DMS53 (cell line): ENCODE measurements around the gene PPP6R1.
A peak's percentile ranks its signal among the peaks of the same experiment; 100 is the strongest.

Experiments
- DNase-seq: peaks from one replicate; lab custom pipeline; 2025; lab: John Stamatoyannopoulos, UW

PPP6R1 gene

GRCh38 chr19:55259540-55260210, 858 bp upstream of the PPP6R1 start:
- no peak for DNase-seq

DNA sequence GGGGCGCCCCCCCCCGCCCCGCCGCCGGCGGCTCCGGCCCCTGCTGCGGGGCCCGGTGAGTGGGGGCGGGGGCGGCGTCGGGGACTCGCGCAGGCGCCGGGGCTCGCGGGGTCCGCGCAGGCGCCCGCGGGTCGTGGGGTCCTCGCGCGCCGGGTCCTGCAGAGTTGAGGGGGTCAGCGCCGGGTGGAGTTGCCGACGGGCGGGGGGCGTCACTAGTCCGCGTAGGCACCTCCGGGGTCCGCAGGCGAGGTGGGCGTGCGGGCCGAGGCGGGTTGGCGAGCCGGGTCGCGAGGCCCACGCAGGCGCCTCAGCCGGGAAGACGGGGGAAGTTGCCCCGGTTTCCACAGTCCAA, 365 bp downstream of the PPP6R1 start:
- peak; percentile 58 for DNase-seq

DNA sequence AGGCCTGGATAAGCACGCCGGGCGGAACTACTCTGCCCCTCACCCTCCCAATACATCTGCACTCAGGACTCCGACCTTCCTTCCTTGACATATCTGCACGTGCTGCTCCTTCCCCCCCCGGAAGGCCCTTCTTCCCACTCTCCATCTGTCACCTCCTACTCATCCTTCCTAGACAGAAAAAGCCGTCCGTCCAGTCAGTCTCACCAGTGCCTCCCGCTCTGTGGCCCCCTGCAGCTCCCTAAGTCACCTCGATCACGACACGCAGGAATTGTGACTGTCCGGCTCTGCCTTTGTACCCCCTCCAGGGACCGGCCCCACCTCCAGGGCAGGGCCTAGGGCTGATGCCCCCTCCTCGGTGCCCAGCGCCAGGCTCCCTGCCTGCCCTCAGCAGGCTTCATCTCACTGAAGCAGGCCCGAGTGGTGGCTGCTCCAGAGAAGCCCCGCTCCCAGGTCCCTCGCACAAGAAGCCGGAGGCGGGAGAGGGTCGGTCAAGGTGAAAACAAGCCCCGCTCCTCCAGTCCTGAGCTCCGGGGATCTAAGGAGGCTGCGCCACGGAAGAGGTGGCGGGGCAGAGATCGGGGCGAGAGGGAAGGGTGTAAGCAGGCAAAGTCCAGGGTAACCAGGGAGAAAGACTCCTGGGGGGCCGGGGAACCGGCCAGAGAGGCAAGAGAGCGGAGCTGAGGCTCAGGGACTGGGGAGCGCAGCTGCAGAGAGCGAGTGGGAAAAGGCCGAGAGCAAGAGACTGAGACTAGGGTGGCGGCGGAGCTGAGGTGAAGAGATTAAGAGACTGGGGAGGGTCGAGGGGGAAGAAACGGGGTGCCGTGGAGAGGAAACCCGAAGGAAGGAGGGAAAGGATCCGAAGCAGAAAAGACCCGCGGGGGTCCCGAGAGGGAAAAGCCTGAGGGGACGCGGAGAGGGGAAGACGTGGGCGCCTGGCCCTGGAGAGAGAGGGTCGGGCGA, 1.1 kb downstream of the PPP6R1 start:
- peak; percentile 67 for DNase-seq

GRCh38 chr19:55256562-55257460, 2.0 kb downstream of the PPP6R1 start:
- DNase-seq: no peak

GRCh38 chr19:55255618-55256423, 3.0 kb downstream of the PPP6R1 start:
- DNase-seq: peak; percentile 79

DNA sequence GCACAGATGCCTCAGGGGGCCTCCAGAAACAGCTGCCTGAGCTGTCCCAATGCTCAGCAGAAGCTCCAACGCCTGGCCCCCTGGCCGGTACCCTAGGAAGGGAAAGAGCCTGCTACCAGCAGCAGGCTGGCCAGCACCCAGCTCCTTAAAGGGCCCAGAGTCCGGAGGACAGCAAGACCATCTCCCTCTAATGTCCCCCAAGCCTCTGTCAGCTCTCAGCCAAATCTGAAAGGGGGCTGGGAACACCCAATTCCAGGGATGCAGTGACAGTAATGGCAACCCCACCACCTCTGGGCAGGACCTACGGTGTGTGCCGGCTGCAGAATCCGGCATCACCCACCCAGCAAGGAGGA, 4.2 kb downstream of the PPP6R1 start:
- DNase-seq: peak; percentile 58

GRCh38 chr19:55253842-55254624, 4.8 kb downstream of the PPP6R1 start:
- DNase-seq: peak; percentile 97

- DNase-seq: peak; percentile 49
These were observed 5.8 kb downstream of the PPP6R1 start for GRCh38 chr19:55252760-55253663.

- peak; percentile 29 for DNase-seq
These were observed 7.3 kb downstream of the PPP6R1 start for GRCh38 chr19:55251341-55252081.

DNA sequence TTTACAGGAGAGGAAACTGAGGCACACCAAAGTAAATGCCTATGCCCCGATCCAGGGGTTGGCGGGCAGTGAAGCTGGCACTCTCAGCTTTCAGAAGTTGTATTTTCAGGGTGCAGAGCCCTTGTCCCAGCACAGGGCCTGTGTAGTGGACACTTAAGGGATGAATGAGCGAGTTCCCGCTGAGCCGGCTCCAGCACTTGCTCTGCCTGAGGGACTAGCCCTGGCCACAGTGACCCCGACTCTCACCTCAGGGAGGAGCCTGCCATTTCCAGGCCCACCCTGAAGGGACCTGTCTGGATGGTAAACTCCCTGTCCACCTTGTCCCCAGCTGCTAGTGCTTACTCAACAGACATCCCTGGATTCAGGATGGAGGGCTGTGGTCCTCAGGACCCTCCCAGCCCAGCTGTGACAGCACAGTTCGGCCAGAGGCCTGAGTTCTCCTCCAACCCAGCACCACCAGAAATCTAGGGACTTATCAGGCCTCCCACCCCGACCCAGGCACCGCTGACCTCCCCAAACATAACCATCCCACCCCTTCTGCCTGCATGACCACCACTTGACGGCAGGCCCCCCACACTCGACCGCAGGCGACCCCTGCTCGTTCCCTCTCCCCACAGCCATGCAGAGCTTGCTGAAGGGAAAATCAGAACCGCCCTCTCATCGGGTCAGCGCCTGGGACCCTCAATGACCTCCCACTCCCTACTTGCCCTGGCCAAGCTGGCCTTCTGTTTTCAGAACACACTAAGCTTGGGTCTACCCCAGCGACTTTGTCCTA, 8.4 kb downstream of the PPP6R1 start:
- DNase-seq: no peak

DNA sequence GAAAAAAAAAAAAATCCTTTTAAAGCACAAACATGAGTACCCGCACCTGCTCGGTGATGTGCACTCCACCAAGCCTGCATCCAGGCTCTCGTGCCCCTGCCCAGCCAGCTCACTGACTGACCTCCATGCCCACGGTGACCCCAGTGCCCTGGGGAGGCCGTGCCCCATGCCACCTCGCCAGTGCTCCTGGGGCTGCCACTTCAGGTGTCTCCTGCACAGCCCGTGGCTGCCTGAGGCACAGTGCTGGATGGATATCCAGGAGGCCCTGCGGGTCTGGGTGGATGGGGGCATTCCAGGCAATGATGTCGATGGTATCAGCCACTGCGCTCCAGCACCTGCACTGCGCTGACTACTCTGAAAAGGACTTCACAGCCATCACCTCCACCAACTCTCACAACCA, 9.0 kb downstream of the PPP6R1 start:
- no peak for DNase-seq

- no peak for DNase-seq
These were observed 10.1 kb downstream of the PPP6R1 start for GRCh38 chr19:55248704-55249103.

- no peak for DNase-seq
These were observed 10.6 kb downstream of the PPP6R1 start for GRCh38 chr19:55248166-55248675.

- peak; percentile 33 for DNase-seq
These were observed 11.2 kb downstream of the PPP6R1 start for GRCh38 chr19:55247621-55248099.

GRCh38 chr19:55246462-55247451, 12.1 kb downstream of the PPP6R1 start:
- DNase-seq: no peak

GRCh38 chr19:55245236-55245904, 13.4 kb downstream of the PPP6R1 start:
- no peak for DNase-seq
